Calu3 (cell line): ENCODE data around the gene TRPV6. TPM values are rescaled to one million over a fixed set of nuclear protein-coding genes. Genes with fewer than 3 reads are reported as not detected.

Experiments
- BruUV-seq: library from RNA; stranded (reverse); fragments of 400-500 nt; replicated peaks from 2 replicates; lab custom pipeline; 2021; lab: Mats Ljungman, UMichigan
- CTCF ChIA-PET: fragments of 300-600 bp; sonication (Branson Sonifier 250); formaldehyde crosslinking; loops from one replicate; lab custom pipeline; 2022; ENCODE audit warnings: antibody characterized with exemption; lab: Charles Lee
- DNase-seq: peaks from one replicate; pipeline ENCODE4 v3.0.0; 2022
- H3K27ac Mint-ChIP-seq: one replicate; pipeline ENCODE4 v1.8.0; 2022; ENCODE audit warnings: mixed read lengths; ENCODE audit not compliant: unreplicated experiment
- H3K27me3 Mint-ChIP-seq: one replicate; pipeline ENCODE4 v1.8.0; 2022; ENCODE audit warnings: mixed read lengths; ENCODE audit not compliant: unreplicated experiment
- H3K36me3 Mint-ChIP-seq: one replicate; pipeline ENCODE4 v1.8.0; 2022; ENCODE audit warnings: mild to moderate bottlenecking, moderate library complexity, mixed read lengths; ENCODE audit not compliant: insufficient read depth, unreplicated experiment
- H3K4me1 Mint-ChIP-seq: one replicate; pipeline ENCODE4 v1.8.0; 2022; ENCODE audit warnings: mild to moderate bottlenecking, low read depth, mixed read lengths; ENCODE audit not compliant: unreplicated experiment
- H3K4me3 Mint-ChIP-seq: one replicate; pipeline ENCODE4 v1.8.0; 2022; ENCODE audit warnings: mild to moderate bottlenecking, low read depth, moderate library complexity, mixed read lengths; ENCODE audit not compliant: unreplicated experiment
- H3K9me3 Mint-ChIP-seq: one replicate; pipeline ENCODE4 v1.8.0; 2022; ENCODE audit warnings: low read depth, mixed read lengths; ENCODE audit not compliant: unreplicated experiment
- CTCF ChIP-seq: fragments of 200-600 bp; IDR thresholded peaks from one replicate; pipeline ENCODE4 v1.8.0; 2022; ENCODE audit warnings: antibody characterized with exemption; ENCODE audit not compliant: unreplicated experiment
- intact Hi-C: fragments of 100-400 bp; cut with micrococcal nuclease; formaldehyde crosslinking; loops from one replicate; pipeline ENCODE4 v1.10.0; 2022; ENCODE audit not compliant: unreplicated experiment
- total RNA-seq: library from RNA; stranded (reverse); gene quantifications from 2 replicates; pipeline ENCODE4 v1.2.3, GENCODE V29; 2022

The TRPV6 gene
- total RNA-seq, 1 experiment from 2014 or later: 1.7 TPM

- Mint-ChIP-seq H3K27me3 (peaks cover 61% of the 10 kb centered on the region), H3K36me3 (no peaks in the 10 kb centered on the region), H3K4me3 (no peak overlapping the region), H3K4me1 (no peaks in the 10 kb centered on the region), H3K27ac (no peak overlapping the region), H3K9me3 (no peaks in the 10 kb centered on the region)
- BruUV-seq: no TSS peak
- intact Hi-C loops: no loop called here
- DNase-seq: no peak
- TF ChIP-seq CTCF: no peak
- CTCF ChIA-PET: no interaction called here
These were observed 17.2 kb downstream of the TRPV6 start for GRCh38 chr7:142868188-142868985.

- H3K9me3 Mint-ChIP-seq: no peaks in the 10 kb centered on the region
- intact Hi-C loops: no loop called here
- no peak overlapping the region for H3K27ac Mint-ChIP-seq
- no peaks in the 10 kb centered on the region for H3K4me1 Mint-ChIP-seq
- H3K27me3 Mint-ChIP-seq: peaks cover 66% of the 10 kb centered on the region
- no peak for TF ChIP-seq CTCF
- no peak for DNase-seq
- no peak overlapping the region for H3K4me3 Mint-ChIP-seq
- no TSS peak for BruUV-seq
- no peaks in the 10 kb centered on the region for H3K36me3 Mint-ChIP-seq
- CTCF ChIA-PET: interaction anchor here (2.1 kb wide), 1 partner anchor 14 kb away, joined by 9 read pairs; no protein-coding TSS in a partner anchor
These were observed 18.0 kb downstream of the TRPV6 start for GRCh38 chr7:142867398-142868187.

GRCh38 chr7:142867097-142867378 lies 18.5 kb downstream of the TRPV6 start:
- no peaks in the 10 kb centered on the region for H3K4me1 Mint-ChIP-seq

More at GRCh38 chr7:142867097-142867378, 18.5 kb downstream of the TRPV6 start:
- Mint-ChIP-seq H3K27me3 (peaks cover 72% of the 10 kb centered on the region), H3K9me3 (no peaks in the 10 kb centered on the region), H3K27ac (no peak overlapping the region), H3K36me3 (no peaks in the 10 kb centered on the region), H3K4me3 (no peak overlapping the region)
- intact Hi-C loops: no loop called here
- CTCF ChIA-PET: interaction anchor here (1.0 to 2.1 kb wide), 5 partner anchors 11 to 94 kb away, joined by 3 to 9 read pairs (median 4); partner anchors contain the start of gene EPHB6
- DNase-seq: no peak
- no TSS peak for BruUV-seq
- TF ChIP-seq CTCF: no peak
